Fibroblast of the aortic adventitia (primary cell): ENCODE measurements around the gene GATAD1. TPM values are rescaled to one million over a fixed set of nuclear protein-coding genes. Genes with fewer than 3 reads are reported as not detected.
A peak's percentile ranks its signal among the peaks of the same experiment; 100 is the strongest.
"Not testable (repeated sequence)": the region's sequence is repeated elsewhere in the genome, so short reads cannot be mapped to it uniquely, and the experiment has no call there.

Source experiments
- DNase-seq: peaks from one replicate; pipeline ENCODE4 v3.0.0-alpha.2; 2010; ENCODE audit warnings: low read depth
- H3K4me3 ChIP-seq: 2 replicates; pipeline ENCODE4 v1.5.1; 2011; ENCODE audit warnings: low read depth, mild to moderate bottlenecking, control low read depth, low read length, moderate library complexity
- CTCF ChIP-seq: IDR thresholded peaks from 2 replicates; pipeline ENCODE4 v1.5.1; 2011; ENCODE audit warnings: mild to moderate bottlenecking, low read length, control low read depth, inconsistent platforms; ENCODE audit not compliant: insufficient read depth
- total RNA-seq: library from RNA; depleted of rRNA; stranded (reverse); fragments of >200 nt; gene quantifications from 2 replicates; pipeline ENCODE4 v1.2.3, GENCODE V29; 2012; ENCODE audit warnings: low replicate concordance

Gene GATAD1
- total RNA-seq, 1 donor, result 25.7 TPM

DNA sequence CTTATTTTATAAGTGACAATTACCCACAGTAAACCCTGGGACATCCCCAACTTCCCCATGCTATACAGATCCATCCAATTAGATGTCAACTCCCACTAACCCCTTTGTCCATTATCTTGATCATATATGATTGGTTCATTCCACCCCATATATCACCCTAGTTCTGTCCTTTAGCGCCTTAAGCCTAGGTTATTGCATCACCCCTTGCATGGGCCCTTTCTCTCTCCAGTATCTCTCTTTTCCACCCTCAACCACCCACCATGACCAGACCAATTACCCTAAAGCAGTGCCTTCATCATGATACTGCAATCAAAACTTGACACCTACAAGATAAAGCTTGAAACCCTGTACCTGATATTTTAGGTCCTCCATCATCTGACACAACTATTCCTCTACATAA lies 37.9 kb upstream of the GATAD1 start:
- no peak overlapping the region for H3K4me3 ChIP-seq
- no peak for DNase-seq
- no peak for TF ChIP-seq CTCF

DNA sequence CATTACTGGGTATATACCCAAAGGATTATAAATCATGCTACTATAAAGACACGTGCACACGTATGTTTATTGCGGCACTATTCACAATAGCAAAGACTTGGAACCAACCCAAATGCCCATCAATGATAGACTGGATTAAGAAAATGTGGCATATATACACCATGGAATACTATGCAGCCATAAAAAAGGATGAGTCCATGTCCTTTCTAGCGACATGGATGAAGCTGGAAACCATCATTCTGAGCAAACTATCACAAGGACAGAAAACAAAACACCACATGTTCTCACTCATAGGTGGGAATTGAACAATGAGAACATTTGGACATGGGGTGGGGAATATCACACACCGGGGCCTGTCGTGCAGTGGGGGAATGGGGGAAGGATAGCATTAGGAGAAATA lies 37.1 kb upstream of the GATAD1 start:
- H3K4me3 ChIP-seq, DNase-seq: not testable (repeated sequence)

- H3K4me3 ChIP-seq, result no peak overlapping the region
- no peak for TF ChIP-seq CTCF
- DNase-seq, result no peak
These were observed 34.5 kb upstream of the GATAD1 start for GRCh38 chr7:92412745-92413144.

DNA sequence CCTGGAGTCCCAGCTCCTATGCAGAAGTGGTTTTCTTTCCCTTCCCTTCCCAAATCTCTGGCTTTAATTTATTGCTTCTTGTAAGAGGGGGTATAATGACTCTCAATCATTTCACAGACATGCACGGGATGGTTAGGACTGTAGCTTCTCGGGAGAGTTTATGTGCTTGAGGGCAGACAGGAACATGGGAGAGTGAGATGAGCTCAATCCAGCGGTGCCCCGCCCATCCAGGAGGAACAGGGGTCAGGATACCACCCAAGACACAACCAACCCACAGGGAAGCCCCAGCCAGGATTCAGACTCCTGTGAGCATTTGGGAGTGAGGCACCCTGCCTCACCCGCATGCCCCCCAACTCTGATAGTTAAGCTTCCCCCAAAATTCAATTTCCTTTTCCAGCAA lies 33.7 kb upstream of the GATAD1 start:
- DNase-seq, result no peak
- H3K4me3 ChIP-seq, result no peak overlapping the region
- no peak for TF ChIP-seq CTCF

DNA sequence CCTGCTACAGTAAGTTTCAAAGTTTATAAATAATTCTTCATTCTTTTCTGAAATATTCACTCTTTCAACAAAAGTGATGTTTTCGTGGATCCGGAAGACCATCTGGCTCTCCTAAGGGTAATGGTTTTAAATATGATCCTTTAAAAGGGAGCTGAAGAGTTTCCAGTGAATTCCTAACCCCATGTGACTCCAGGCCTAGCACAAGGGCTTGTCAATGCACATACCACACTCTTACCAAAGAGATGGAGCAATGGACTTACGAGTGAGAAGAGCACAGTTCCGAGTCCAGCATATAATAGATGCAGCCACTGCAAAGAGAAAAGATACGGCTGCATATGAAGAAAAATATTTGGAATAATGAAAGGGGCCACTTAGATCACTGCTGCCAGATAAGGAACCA lies 32.1 kb upstream of the GATAD1 start:
- TF ChIP-seq CTCF, result no peak
- DNase-seq, result peak; percentile 58
- no peak overlapping the region for H3K4me3 ChIP-seq

DNA sequence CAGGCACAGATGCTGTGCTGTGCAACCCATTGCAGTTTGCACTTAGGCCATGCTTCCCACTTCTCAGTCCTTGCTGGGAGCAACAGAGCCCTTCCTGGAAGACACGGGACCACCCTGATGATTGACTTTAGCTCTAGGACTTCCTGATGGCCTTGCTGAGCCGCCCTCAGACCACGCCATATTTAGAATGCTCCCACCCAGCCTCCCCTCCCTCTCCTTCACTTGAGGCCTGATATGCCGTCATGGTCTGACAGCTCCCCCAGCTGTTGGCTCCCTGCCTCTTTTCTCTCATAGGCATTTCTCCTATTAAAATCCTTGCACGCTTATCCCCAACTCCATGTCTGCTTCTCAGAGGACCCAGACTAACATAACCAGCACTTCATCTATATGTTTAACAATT lies 29.4 kb upstream of the GATAD1 start:
- no peak for DNase-seq
- H3K4me3 ChIP-seq, result no peak overlapping the region
- TF ChIP-seq CTCF, result no peak

GRCh38 chr7:92421676-92422435 lies 25.4 kb upstream of the GATAD1 start:
- DNase-seq, result no peak

More at GRCh38 chr7:92421676-92422435, 25.4 kb upstream of the GATAD1 start:
- no peak for TF ChIP-seq CTCF
- no peak overlapping the region for H3K4me3 ChIP-seq
